SU-DHL-6 (cell line): Measurements from ENCODE around the gene SLC24A3.

ENCODE experiments used
- CTCF ChIP-seq: fragments of 200-600 bp; sonication (generic); IDR thresholded peaks from one replicate; pipeline ENCODE4 v1.5.1; 2017; ENCODE audit warnings: antibody characterized with exemption, mild to moderate bottlenecking, low read length, moderate library complexity; ENCODE audit not compliant: insufficient read depth, poor library complexity, severe bottlenecking
- EZH2phosphoT487 ChIP-seq: fragments of 200-600 bp; sonication (generic), shearing (Covaris generic); conservative IDR thresholded peaks from 2 replicates; pipeline ENCODE4 v1.6.1; 2018; ENCODE audit warnings: mild to moderate bottlenecking, antibody characterized with exemption, low read length, moderate library complexity, mixed read lengths

GRCh38 chr20:19344341-19344740 is 131.9 kb downstream of the SLC24A3 start:
- TF ChIP-seq CTCF (no peak), EZH2phosphoT487 (no peak)
